Lower lobe of right lung (tissue), 2 donors: Measurements from ENCODE around the gene RASGRF2. TPM values are rescaled to one million over a fixed set of nuclear protein-coding genes. Genes with fewer than 3 reads are reported as not detected.

ENCODE experiments used
- ATAC-seq, 2 donors: fragments of 200-7000 bp; cut with Tn5 transposase; one replicate each; pipeline ENCODE4 v1.9.1; 2020 to 2022; ENCODE audit warnings: mild to moderate bottlenecking in 2 of 2, moderate library complexity in 2 of 2
- DNase-seq: peaks from one replicate; pipeline ENCODE4 v3.0.0-alpha.2; 2020
- H3K27ac ChIP-seq: fragments of 200-600 bp; one replicate; pipeline ENCODE4 v1.8.0; 2022
- H3K27me3 ChIP-seq: fragments of 200-600 bp; one replicate; pipeline ENCODE4 v1.8.0; 2022; ENCODE audit warnings: low read depth
- H3K36me3 ChIP-seq: fragments of 200-600 bp; one replicate; pipeline ENCODE4 v1.8.0; 2022; ENCODE audit warnings: mild to moderate bottlenecking
- H3K4me1 ChIP-seq: fragments of 200-600 bp; one replicate; pipeline ENCODE4 v1.8.0; 2022
- H3K4me3 ChIP-seq: fragments of 200-600 bp; one replicate; pipeline ENCODE4 v1.8.0; 2022; ENCODE audit warnings: mild to moderate bottlenecking
- H3K9me3 ChIP-seq: fragments of 200-600 bp; one replicate; pipeline ENCODE4 v1.8.0; 2022
- CTCF ChIP-seq: fragments of 200-600 bp; IDR thresholded peaks from one replicate; pipeline ENCODE4 v1.8.0; 2022; ENCODE audit warnings: antibody characterized with exemption, mild to moderate bottlenecking
- intact Hi-C: fragments of 100-400 bp; cut with DNase I; formaldehyde crosslinking; loops from one replicate; pipeline ENCODE4 v1.11.0; 2022
- total RNA-seq: library from RNA; stranded (reverse); fragmentation: NEBNext Ultra II Directional; extraction: Animal tissue kit (Norgen Biotek cat#: 25700); gene quantifications from one replicate; pipeline ENCODE4 v1.2.1, GENCODE V29; 2021
- donor health status: DM: no; HTN: yes; CAD: no; lungs with severe emphysema.

RASGRF2 gene
- total RNA-seq, 1 donor from 2014 or later = 6.7 TPM

- H3K27me3 ChIP-seq = no peaks in the 10 kb centered on the region
- H3K9me3 ChIP-seq = no peaks in the 10 kb centered on the region
- no peaks in the 10 kb centered on the region for H3K36me3 ChIP-seq
- H3K27ac ChIP-seq = no peak overlapping the region
- no peak overlapping the region for H3K4me3 ChIP-seq
- no peak for TF ChIP-seq CTCF
- DNase-seq (no peak), ATAC-seq (no peak)
- H3K4me1 ChIP-seq = no peaks in the 10 kb centered on the region
- intact Hi-C loops = no loop called here
Measured at GRCh38 chr5:81095835-81096234, 135.7 kb downstream of the RASGRF2 start.

DNA sequence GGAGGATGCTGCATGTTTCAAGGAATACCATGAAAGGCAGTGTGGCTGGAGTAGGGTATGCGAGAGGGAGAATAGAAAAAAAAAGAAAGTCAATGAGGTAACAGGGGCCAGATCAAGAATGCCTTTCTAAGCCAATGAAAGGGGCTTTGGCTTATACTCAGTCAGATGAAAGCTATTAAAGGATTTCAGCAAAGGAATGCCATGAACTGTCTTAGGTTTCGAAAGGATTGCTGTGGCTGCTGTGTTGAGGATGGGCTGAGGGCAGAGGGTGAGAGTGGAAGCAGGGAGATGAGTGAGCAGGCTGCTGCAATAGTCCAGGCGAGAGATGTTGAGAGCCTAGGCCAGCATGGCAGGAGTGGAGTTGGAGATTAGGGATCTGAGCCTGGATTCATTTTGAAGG lies 137.6 kb downstream of the RASGRF2 start:
- no peak overlapping the region for H3K27ac ChIP-seq
- no peaks in the 10 kb centered on the region for H3K4me1 ChIP-seq
- intact Hi-C loops = no loop called here
- H3K36me3 ChIP-seq = no peaks in the 10 kb centered on the region
- no peak for ATAC-seq
- no peaks in the 10 kb centered on the region for H3K9me3 ChIP-seq
- no peak for DNase-seq
- no peaks in the 10 kb centered on the region for H3K27me3 ChIP-seq
- H3K4me3 ChIP-seq = no peak overlapping the region
- no peak for TF ChIP-seq CTCF

GRCh38 chr5:81105261-81105877 lies 145.2 kb downstream of the RASGRF2 start:
- Histone ChIP-seq H3K9me3 (no peaks in the 10 kb centered on the region), H3K27me3 (no peaks in the 10 kb centered on the region), H3K4me1 (no peaks in the 10 kb centered on the region), H3K36me3 (no peaks in the 10 kb centered on the region), H3K27ac (no peak overlapping the region), H3K4me3 (no peak overlapping the region)
- no peak for TF ChIP-seq CTCF
- DNase-seq (no peak), ATAC-seq (no peak)
- intact Hi-C loops = no loop called here

DNA sequence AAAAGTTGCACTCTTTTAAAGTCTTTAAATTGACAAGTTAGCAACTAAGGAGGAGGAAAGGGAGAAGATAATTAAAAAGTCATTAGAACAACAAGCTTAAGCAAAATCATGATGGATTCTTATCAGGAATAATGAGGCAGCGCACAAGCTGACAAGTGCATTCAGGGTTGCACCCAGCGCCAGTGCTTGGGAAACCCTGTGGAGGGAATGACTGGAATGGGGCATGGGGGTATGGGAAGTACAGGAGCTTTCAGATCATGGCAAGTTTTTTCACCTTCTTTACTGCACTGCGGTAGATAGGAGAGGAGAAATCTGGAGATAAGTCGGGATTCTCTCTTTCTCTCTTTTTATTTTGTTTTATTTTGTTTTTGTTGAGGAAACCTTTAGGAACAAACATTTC lies 155.1 kb downstream of the RASGRF2 start:
- DNase-seq (no peak), ATAC-seq (no peak)
- H3K4me1 ChIP-seq = no peaks in the 10 kb centered on the region
- intact Hi-C loops = no loop called here
- no peak for TF ChIP-seq CTCF
- H3K4me3 ChIP-seq = no peak overlapping the region
- H3K9me3 ChIP-seq = no peaks in the 10 kb centered on the region
- H3K27ac ChIP-seq = no peak overlapping the region
- H3K36me3 ChIP-seq = no peaks in the 10 kb centered on the region
- no peaks in the 10 kb centered on the region for H3K27me3 ChIP-seq

GRCh38 chr5:81117566-81117965 lies 157.4 kb downstream of the RASGRF2 start:
- Histone ChIP-seq H3K4me3 (no peak overlapping the region), H3K4me1 (no peaks in the 10 kb centered on the region), H3K36me3 (no peaks in the 10 kb centered on the region), H3K27me3 (no peaks in the 10 kb centered on the region), H3K9me3 (no peaks in the 10 kb centered on the region), H3K27ac (no peak overlapping the region)
- DNase-seq (no peak), ATAC-seq (no peak)
- intact Hi-C loops = no loop called here
- TF ChIP-seq CTCF = no peak
